Left renal pelvis (tissue), 4 donors: Measurements from ENCODE around the gene SLC35E2B. TPM values are rescaled to one million over a fixed set of nuclear protein-coding genes. Genes with fewer than 3 reads are reported as not detected.
"Not testable (repeated sequence)": the region's sequence is repeated elsewhere in the genome, so short reads cannot be mapped to it uniquely, and the experiment has no call there.

Experiments used
- DNase-seq, 4 donors: peaks; one replicate each; pipeline ENCODE4 v3.0.0-alpha.2; 2013; ENCODE audit warnings: low read depth in 4 of 4, low spot score in 3 of 4
- polyA plus RNA-seq, 4 donors: library from polyadenylated mRNA; unstranded; fragments of 120-200 nt; gene quantifications; one replicate each; pipeline ENCODE4 v1.2.1, GENCODE V29; 2013; ENCODE audit not compliant: insufficient read length in 4 of 4

Gene SLC35E2B
- polyA plus RNA-seq, 4 donors: 65.5 to 107 (median 72.9) TPM

DNA sequence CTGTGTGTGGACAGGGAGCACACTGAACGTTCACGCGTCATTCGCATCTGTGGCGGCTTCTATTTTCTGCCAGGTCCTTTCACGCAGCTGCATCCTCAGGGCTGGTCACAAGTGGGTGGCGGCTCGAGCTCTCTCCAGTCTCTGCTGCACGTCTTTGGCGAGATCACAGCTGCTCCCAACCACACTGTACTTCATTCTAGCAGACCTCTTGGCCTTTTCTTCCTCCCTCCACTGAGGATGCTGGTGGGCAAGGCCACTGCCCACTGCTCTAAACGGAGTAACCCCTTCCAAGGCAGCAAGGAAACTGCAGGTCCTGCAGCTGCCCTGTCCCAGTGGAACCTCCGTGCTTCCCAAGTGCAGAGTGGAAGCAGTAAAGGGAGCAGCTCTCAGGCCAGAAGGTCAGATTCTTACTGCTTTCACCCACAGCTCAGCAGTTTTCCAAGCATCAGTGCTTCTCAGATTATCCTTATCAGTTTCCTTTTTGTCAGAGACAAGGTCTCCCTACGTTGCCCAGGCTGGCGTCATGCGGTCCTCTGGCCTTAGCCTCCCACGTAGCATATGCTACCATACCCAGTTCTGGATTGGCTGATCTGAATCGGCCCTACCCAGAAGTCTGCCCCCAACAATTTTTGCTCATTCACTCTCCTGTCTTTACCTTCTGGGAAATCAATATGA, 44.9 kb downstream of the SLC35E2B start:
- not testable (repeated sequence) for DNase-seq

GRCh38 chr1:1646326-1646725, 46.3 kb downstream of the SLC35E2B start:
- DNase-seq: not testable (repeated sequence)

GRCh38 chr1:1640711-1641461, 51.7 kb downstream of the SLC35E2B start:
- not testable (repeated sequence) for DNase-seq

DNA sequence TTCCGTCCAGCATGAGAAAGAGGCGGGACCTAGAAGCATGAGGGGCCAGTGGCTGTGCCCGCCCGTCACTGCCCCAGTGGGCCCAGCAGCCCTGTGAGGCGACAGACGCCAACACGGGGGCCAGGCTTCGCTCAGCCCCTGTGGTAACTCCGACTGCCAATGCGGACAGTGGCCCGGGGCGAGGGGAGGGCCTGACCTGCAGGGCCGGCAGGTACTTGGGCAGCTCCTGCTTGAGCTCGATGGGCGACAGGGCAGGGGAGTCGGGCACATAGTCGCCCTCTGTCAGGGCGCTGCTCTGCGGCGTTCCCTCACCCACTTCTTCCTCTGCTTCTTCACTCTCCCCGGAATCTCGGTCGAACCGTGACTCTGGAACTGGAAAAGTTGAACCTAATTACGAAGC, 52.5 kb downstream of the SLC35E2B start:
- not testable (repeated sequence) for DNase-seq

GRCh38 chr1:1639368-1639767, 53.2 kb downstream of the SLC35E2B start:
- not testable (repeated sequence) for DNase-seq

GRCh38 chr1:1638528-1638927, 54.1 kb downstream of the SLC35E2B start:
- DNase-seq: not testable (repeated sequence)

DNA sequence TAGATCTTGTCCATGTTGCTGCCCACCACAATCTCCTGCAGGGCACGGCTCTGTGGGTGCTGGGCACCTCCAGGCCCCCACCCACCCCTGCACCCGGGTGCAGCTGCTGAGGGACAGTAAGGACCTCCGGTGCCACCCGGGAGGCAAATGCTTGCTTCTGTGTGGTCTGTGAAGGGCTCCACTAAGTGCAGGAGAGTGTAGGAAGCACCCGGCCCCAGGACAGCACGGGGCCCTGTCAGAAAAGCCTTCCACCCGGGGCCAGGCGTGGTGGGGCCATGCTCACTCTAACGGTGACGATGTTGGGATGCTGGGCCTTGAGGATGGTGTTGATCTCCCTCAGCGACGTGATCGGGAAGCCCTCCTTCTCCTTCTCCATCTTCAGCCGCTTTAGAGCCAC, 55.1 kb downstream of the SLC35E2B start:
- DNase-seq: not testable (repeated sequence)

GRCh38 chr1:1636621-1637478, 55.7 kb downstream of the SLC35E2B start:
- DNase-seq: not testable (repeated sequence)

GRCh38 chr1:1634613-1635012, 58.0 kb downstream of the SLC35E2B start:
- not testable (repeated sequence) for DNase-seq

DNA sequence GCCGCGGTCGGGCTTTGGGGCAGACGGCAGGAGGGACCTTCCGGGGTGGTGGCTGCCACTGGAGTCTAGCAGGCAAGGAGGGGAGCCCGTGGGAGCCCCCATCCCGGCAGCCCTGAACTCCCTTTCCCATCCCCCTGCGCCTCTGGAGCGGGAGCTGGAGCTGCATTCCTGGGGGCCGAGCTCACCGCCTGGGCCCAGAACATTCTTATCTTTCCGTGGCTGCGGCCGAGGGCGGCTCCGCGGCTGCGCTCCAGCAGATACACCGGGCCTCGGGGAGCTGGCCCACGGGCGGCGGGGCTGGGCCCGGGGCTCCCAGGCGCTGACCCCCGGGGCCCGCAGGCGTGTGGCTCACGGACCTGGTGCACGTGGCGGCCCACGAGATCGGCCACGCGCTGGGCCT, 59.2 kb downstream of the SLC35E2B start:
- not testable (repeated sequence) for DNase-seq

GRCh38 chr1:1631782-1632420, 60.7 kb downstream of the SLC35E2B start, which contains the start of gene MMP23B:
MMP23B (plus strand) TSS chr1:1632173; CDS start chr1:1632219, 46 bp downstream.
- DNase-seq: peak in 2 of 4 donors; percentile 42 to 49

GRCh38 chr1:1630965-1631781, 61.4 kb downstream of the SLC35E2B start:
- peak in 1 of 4 donors; percentile 35 for DNase-seq

DNA sequence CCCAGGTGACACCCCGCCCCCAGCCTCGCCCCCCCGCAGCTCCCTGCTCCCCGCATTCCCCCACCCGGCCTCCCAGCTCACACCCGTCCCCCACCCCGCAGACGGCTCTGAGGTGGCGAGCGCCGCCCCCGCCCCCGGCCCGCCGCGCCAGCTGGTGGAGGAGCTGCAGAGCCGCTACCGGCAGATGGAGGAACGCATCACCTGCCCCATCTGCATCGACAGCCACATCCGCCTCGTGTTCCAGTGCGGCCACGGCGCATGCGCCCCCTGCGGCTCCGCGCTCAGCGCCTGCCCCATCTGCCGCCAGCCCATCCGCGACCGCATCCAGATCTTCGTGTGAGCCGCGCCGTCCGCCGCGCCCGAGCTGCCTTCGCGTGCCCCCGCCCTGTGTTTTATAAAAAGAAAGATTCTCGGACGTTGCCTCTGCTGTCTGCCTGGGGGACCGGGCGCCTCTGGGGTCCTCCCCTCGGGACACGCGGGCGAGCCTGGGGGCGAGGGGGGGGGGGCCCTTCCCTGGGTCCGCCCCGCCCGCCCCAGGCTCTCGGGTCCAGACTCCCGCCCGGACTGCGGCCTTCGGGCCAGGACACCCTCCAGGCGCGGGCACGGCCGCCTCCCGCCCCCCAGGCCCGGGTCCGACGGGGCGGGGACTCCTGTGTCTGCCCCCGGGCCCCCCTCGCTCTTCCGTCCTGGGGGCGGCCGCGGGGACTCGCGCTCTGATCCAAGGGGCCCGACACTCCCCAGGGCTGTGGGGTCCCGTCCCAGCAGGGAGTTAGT, 62.2 kb downstream of the SLC35E2B start:
- peak in 3 of 4 donors; percentile 66 to 74 (median 67) for DNase-seq

- no peak for DNase-seq
Observed at GRCh38 chr1:1629430-1630190, 63.0 kb downstream of the SLC35E2B start.

DNA sequence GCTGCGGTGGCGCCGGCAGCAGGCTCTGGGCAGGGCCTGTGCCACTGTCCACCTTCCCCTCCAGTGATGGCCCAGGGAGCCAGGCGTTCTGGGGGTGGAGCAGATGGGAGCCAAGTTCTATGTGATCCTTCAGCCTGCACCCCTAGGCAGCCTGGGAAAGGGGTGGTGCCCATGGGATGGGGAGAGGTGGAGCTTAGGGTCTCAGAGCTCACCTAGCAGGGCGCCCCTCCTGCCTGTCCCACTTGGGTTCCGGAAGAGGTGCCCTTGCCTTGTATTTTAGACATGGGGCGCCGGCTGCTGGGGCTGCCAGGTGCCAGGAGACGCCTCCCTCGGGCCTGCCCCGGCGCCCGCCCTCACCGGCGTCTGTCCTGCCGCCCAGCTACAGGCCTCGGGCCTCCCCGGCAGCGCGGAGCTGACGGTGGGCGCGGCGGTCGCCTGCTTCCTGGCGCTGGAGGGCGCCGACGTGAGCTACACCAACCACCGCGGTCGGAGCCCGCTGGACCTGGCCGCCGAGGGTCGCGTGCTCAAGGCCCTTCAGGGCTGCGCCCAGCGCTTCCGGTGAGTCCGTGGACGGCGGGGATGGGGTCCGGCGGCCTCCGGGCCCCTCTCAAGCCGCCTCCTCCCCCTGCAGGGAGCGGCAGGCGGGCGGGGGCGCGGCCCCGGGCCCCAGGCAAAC, 63.7 kb downstream of the SLC35E2B start:
- no peak for DNase-seq

- no peak for DNase-seq
Observed at GRCh38 chr1:1627829-1628753, 64.5 kb downstream of the SLC35E2B start.
